Karpas-422 (cell line): Measurements from ENCODE around the gene TRIM31. TPM values are rescaled to one million over a fixed set of nuclear protein-coding genes. Genes with fewer than 3 reads are reported as not detected.

Source experiments
- DNase-seq: peaks from one replicate; pipeline ENCODE4 v3.0.0-alpha.2; 2015
- H2AFZ ChIP-seq: fragments of 200-600 bp; sonication (generic); 2 replicates; pipeline ENCODE4 v1.6.1; 2014; ENCODE audit warnings: antibody characterized with exemption, low read length, mixed read lengths
- H3K27ac ChIP-seq: fragments of 200-600 bp; sonication (generic); 2 replicates; pipeline ENCODE4 v1.5.1; 2014; ENCODE audit warnings: mild to moderate bottlenecking, low read length, moderate library complexity
- H3K27me3 ChIP-seq: fragments of 200-600 bp; sonication (generic); 2 replicates; pipeline ENCODE4 v1.6.1; 2014; ENCODE audit warnings: low read length, mixed read lengths
- H3K36me3 ChIP-seq: fragments of 200-600 bp; sonication (generic); 2 replicates; pipeline ENCODE4 v1.6.1; 2014; ENCODE audit warnings: low read length, mixed read lengths; ENCODE audit not compliant: insufficient read depth
- H3K4me1 ChIP-seq: fragments of 200-600 bp; sonication (generic); 2 replicates; pipeline ENCODE4 v1.6.1; 2014; ENCODE audit warnings: mild to moderate bottlenecking, low read length, mixed read lengths
- H3K4me2 ChIP-seq: fragments of 200-600 bp; sonication (generic); 2 replicates; pipeline ENCODE4 v1.6.1; 2014; ENCODE audit warnings: low read length, low read depth, mild to moderate bottlenecking; ENCODE audit not compliant: poor library complexity, severe bottlenecking
- H3K4me3 ChIP-seq: fragments of 200-600 bp; sonication (generic); 2 replicates; pipeline ENCODE4 v1.5.1; 2014; ENCODE audit warnings: mild to moderate bottlenecking, antibody characterized with exemption, low read length, mixed read lengths
- H3K79me2 ChIP-seq: fragments of 200-600 bp; sonication (generic); 2 replicates; pipeline ENCODE4 v1.6.1; 2014; ENCODE audit warnings: mild to moderate bottlenecking, low read length, mixed read lengths
- H3K9ac ChIP-seq: fragments of 200-600 bp; sonication (generic); 2 replicates; pipeline ENCODE4 v1.6.0; 2014; ENCODE audit warnings: low read length
- H3K9me2 ChIP-seq: fragments of 200-600 bp; sonication (generic), shearing (Covaris generic); replicated peaks from 2 replicates; pipeline ENCODE4 v1.6.0; 2014; ENCODE audit warnings: mild to moderate bottlenecking, low read length, moderate library complexity; ENCODE audit not compliant: insufficient read depth
- H3K9me3 ChIP-seq: fragments of 300-700, 200-600 bp; sonication (generic); 2 replicates; pipeline ENCODE4 v1.6.1; 2014; ENCODE audit warnings: low read length, mixed read lengths
- H4K20me1 ChIP-seq: fragments of 200-600 bp; sonication (generic); 2 replicates; pipeline ENCODE4 v1.6.1; 2014; ENCODE audit warnings: mild to moderate bottlenecking, antibody characterized with exemption, low read length, low read depth; ENCODE audit not compliant: insufficient read depth
- total RNA-seq: library from RNA; depleted of rRNA; stranded (reverse); fragments of >200 nt; shearing (Covaris generic); gene quantifications from 2 replicates; pipeline ENCODE4 v1.2.3, GENCODE V29; 2014; ENCODE audit warnings: low replicate concordance

TRIM31 gene
- total RNA-seq, 1 experiment from 2014 or later, result not detected

- no peaks in the 10 kb centered on the region for H3K9me3 ChIP-seq
- H3K4me3 ChIP-seq, result no peak overlapping the region
- H2AFZ ChIP-seq, result no peak overlapping the region
- H3K9ac ChIP-seq, result no peak overlapping the region
- no peaks in the 10 kb centered on the region for H3K79me2 ChIP-seq
- H3K27ac ChIP-seq, result no peak overlapping the region
- H4K20me1 ChIP-seq, result no peaks in the 10 kb centered on the region
- no peak overlapping the region for H3K4me2 ChIP-seq
- H3K9me2 ChIP-seq, result no peaks in the 10 kb centered on the region
- H3K36me3 ChIP-seq, result no peaks in the 10 kb centered on the region
- no peaks in the 10 kb centered on the region for H3K27me3 ChIP-seq
- H3K4me1 ChIP-seq, result no peaks in the 10 kb centered on the region
- DNase-seq, result no peak
Measured at GRCh38 chr6:30156774-30157173, 43.9 kb upstream of the TRIM31 start.

DNA sequence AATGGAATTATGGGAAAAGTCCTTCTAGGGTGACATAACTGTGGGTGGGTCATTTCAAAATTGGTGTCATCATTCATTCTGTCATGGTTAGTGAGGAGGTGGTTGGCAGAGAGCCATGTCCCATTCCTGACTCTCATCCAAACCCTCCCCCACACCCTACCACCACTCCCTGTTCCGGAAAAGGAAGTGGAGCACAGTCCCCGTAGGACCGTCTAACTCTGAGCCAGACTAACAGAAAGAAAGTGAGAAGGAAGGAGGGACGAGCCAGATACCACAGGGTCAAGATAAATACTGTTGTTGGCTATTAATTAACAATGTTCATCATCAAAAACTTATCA, 43.3 kb upstream of the TRIM31 start:
- Histone ChIP-seq H4K20me1 (no peaks in the 10 kb centered on the region), H3K27ac (no peak overlapping the region), H3K9me3 (no peaks in the 10 kb centered on the region), H3K36me3 (no peaks in the 10 kb centered on the region), H3K27me3 (no peaks in the 10 kb centered on the region), H2AFZ (no peak overlapping the region), H3K4me3 (no peak overlapping the region), H3K9me2 (no peaks in the 10 kb centered on the region), H3K4me1 (no peaks in the 10 kb centered on the region), H3K4me2 (no peak overlapping the region), H3K9ac (no peak overlapping the region), H3K79me2 (no peaks in the 10 kb centered on the region)
- no peak for DNase-seq

DNA sequence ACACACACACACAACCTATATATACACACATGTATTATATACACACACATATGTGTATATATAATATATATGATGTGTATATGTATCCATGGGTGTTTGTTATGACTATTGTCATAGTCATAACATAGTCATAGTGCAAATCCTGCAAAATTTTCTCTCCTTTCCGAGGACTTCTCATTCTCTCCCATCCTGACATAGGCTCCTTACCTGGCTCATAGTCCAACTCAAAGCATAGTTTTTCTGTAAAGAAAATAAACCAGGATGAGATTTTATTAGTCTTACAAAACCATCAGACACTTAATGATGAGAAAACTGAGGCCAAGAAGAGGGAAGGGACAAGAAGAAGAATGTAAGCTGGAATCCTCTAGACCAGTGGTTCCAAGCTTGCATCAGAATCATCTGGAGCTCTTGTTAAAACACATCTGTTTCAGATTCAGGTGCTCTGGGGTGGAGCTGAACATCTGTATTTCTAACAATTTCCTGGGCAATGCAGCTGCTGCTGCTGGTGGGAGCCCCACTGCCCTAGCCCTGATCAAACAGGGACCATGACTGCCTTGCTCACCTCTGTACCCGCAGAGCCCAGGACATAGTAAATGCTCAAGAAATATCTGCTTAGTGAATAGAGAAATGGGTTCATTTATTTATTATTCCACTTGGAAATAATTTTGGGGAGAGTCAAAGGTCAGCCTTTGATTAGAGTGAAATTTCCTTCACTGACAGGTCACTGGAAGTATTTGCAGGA, 42.8 kb upstream of the TRIM31 start:
- H3K4me3 ChIP-seq, result no peak overlapping the region
- H2AFZ ChIP-seq, result no peak overlapping the region
- H3K4me2 ChIP-seq, result no peak overlapping the region

DNA sequence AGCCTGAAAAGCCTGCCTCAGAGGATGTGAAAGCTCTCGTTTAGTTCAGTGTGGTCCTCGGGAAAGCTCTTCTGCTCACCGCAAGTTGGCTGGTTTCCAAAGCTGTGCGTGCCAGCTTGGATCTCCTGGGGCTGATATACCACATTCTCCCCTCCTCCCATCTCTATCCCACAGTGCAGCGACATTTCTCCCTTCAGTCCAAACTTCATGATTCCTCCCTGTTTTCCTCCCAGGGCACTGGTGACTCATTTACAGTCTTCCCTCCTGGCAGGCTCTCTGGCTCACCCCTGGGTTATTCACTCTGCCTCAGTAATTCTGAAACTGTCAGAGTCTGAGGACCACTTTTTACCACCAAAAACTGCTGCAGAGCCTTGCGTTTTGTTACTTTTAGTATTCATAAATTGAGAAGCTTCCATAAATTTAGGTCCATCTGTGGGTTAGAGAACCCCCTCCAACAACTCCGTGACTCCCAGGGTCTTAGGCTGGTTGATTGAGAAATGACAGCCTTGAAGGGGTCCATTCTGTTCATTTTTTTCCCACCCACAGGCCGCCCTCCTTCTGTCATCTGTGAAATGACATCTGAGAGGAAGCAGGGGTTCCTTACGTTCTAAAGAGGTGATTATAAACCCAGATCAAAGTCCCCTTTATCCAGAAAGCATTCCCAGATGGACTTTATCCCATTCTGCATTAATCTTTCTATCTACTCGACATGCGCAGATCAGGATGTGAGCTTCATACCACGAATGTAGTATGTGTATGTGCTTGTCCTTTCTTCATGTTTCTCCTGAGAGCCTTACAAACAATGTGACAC, 42.0 kb upstream of the TRIM31 start:
- Histone ChIP-seq H3K79me2 (no peaks in the 10 kb centered on the region), H2AFZ (no peak overlapping the region), H3K4me2 (no peak overlapping the region)

More for the DNA sequence above, 42.8 kb upstream of the TRIM31 start:
- Histone ChIP-seq H3K9me2 (no peaks in the 10 kb centered on the region), H3K4me1 (no peaks in the 10 kb centered on the region), H3K27me3 (no peaks in the 10 kb centered on the region), H3K9me3 (no peaks in the 10 kb centered on the region), H4K20me1 (no peaks in the 10 kb centered on the region), H3K9ac (no peak overlapping the region), H3K36me3 (no peaks in the 10 kb centered on the region), H3K79me2 (no peaks in the 10 kb centered on the region), H3K27ac (no peak overlapping the region)
- DNase-seq, result no peak

DNA sequence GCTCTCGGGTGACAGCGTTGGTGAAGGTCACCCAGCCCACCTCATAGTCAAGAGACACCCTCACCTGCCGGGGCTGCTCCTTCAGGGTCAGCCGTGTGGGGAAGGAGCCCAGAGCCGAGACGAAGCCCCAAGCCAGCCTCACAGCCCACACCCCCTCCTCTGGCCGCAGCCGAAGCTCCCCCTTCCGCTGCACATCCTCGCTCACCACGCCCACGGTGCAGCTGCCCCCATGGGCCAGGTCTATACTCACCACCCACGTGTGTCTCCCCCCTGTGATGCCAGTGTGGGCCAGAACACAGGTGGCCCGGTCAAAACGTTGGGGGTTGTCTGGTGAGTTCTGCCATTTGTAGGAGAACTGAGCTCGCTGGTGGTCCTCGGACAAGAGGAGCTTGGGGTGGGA, 41.2 kb upstream of the TRIM31 start:
- no peak overlapping the region for H3K4me2 ChIP-seq
- no peak overlapping the region for H2AFZ ChIP-seq
- H4K20me1 ChIP-seq, result no peaks in the 10 kb centered on the region
- H3K9me3 ChIP-seq, result no peaks in the 10 kb centered on the region
- H3K9ac ChIP-seq, result no peak overlapping the region
- no peaks in the 10 kb centered on the region for H3K27me3 ChIP-seq
- H3K9me2 ChIP-seq, result no peaks in the 10 kb centered on the region
- H3K27ac ChIP-seq, result no peak overlapping the region
- H3K4me1 ChIP-seq, result no peaks in the 10 kb centered on the region
- no peaks in the 10 kb centered on the region for H3K79me2 ChIP-seq
- no peak for DNase-seq
- H3K4me3 ChIP-seq, result no peak overlapping the region
- no peaks in the 10 kb centered on the region for H3K36me3 ChIP-seq

More for the DNA sequence above, 42.0 kb upstream of the TRIM31 start:
- DNase-seq, result no peak
- H3K27ac ChIP-seq, result no peak overlapping the region
- H3K27me3 ChIP-seq, result no peaks in the 10 kb centered on the region
- H3K36me3 ChIP-seq, result no peaks in the 10 kb centered on the region
- no peaks in the 10 kb centered on the region for H3K9me2 ChIP-seq
- H3K9me3 ChIP-seq, result no peaks in the 10 kb centered on the region
- no peak overlapping the region for H3K9ac ChIP-seq
- H3K4me1 ChIP-seq, result no peaks in the 10 kb centered on the region
- H4K20me1 ChIP-seq, result no peaks in the 10 kb centered on the region
- no peak overlapping the region for H3K4me3 ChIP-seq

DNA sequence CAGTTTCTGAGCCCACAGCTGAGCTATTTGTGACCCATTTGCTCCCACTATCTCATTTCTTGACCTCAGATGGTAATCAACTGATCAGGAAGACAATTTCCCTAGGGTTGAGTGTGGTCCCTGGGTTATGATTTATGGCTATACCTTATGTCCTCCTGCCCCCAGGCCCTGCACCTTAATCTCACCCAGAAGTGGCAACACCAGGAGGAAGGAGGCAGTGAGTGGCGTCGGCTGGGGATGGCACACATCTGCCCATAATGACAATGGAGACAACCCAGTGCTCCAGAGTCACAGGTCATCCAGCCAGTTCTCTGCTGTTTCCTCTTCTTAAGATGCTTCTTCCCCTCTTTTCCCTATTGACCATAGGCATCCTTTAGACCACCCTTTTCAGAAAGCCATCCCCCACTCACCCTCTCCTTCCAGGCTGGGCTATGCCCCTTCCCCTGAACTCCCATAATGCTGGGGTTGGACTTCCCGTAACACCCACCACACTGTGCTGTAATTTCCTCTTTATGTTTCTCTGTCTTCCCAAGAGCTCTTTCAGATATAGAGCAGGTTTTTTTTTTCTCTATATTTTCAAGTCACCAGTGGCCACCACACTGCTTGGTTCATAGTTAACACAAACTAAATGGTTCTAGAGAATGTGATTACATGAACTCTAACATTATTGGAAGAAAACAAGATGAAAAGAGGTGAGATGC, 40.2 kb upstream of the TRIM31 start:
- H3K9me3 ChIP-seq, result no peaks in the 10 kb centered on the region
- H4K20me1 ChIP-seq, result no peaks in the 10 kb centered on the region
- no peak overlapping the region for H3K4me2 ChIP-seq
- H3K79me2 ChIP-seq, result no peaks in the 10 kb centered on the region
- H3K9ac ChIP-seq, result no peak overlapping the region
- H3K36me3 ChIP-seq, result no peaks in the 10 kb centered on the region
- H3K27ac ChIP-seq, result no peak overlapping the region
- no peaks in the 10 kb centered on the region for H3K9me2 ChIP-seq
- no peaks in the 10 kb centered on the region for H3K4me1 ChIP-seq
- no peak overlapping the region for H2AFZ ChIP-seq
- no peak overlapping the region for H3K4me3 ChIP-seq
- DNase-seq, result no peak
- no peaks in the 10 kb centered on the region for H3K27me3 ChIP-seq

GRCh38 chr6:30152016-30152673, 39.3 kb upstream of the TRIM31 start:
- Histone ChIP-seq H3K4me3 (no peak overlapping the region), H3K9me2 (no peaks in the 10 kb centered on the region), H2AFZ (no peak overlapping the region), H3K4me1 (no peaks in the 10 kb centered on the region), H3K9ac (no peak overlapping the region), H3K9me3 (no peaks in the 10 kb centered on the region), H3K4me2 (no peak overlapping the region), H4K20me1 (no peaks in the 10 kb centered on the region), H3K79me2 (no peaks in the 10 kb centered on the region), H3K27me3 (no peaks in the 10 kb centered on the region), H3K27ac (no peak overlapping the region), H3K36me3 (no peaks in the 10 kb centered on the region)
- DNase-seq, result no peak

GRCh38 chr6:30151580-30151979, 38.7 kb upstream of the TRIM31 start:
- H2AFZ ChIP-seq, result no peak overlapping the region
- H3K4me3 ChIP-seq, result no peak overlapping the region
- no peak overlapping the region for H3K27ac ChIP-seq
- H3K36me3 ChIP-seq, result no peaks in the 10 kb centered on the region
- H3K9me3 ChIP-seq, result no peaks in the 10 kb centered on the region
- H3K9ac ChIP-seq, result no peak overlapping the region
- no peaks in the 10 kb centered on the region for H3K9me2 ChIP-seq
- no peaks in the 10 kb centered on the region for H3K4me1 ChIP-seq
- no peak overlapping the region for H3K4me2 ChIP-seq
- H3K79me2 ChIP-seq, result no peaks in the 10 kb centered on the region
- no peaks in the 10 kb centered on the region for H3K27me3 ChIP-seq
- no peak for DNase-seq
- H4K20me1 ChIP-seq, result no peaks in the 10 kb centered on the region
